Thoracic aorta endothelial cell (primary cell): Measurements from ENCODE around the gene TFAP2E. TPM values are rescaled to one million over a fixed set of nuclear protein-coding genes. Genes with fewer than 3 reads are reported as not detected.

ENCODE experiments used
- total RNA-seq: library from RNA; depleted of rRNA; stranded (reverse); fragments of >200 nt; gene quantifications from 2 replicates; pipeline ENCODE4 v1.2.3, GENCODE V29; 2012

The TFAP2E gene
- under 0.01 TPM in 1 of 2 replicates, not detected in the other for total RNA-seq

DNA sequence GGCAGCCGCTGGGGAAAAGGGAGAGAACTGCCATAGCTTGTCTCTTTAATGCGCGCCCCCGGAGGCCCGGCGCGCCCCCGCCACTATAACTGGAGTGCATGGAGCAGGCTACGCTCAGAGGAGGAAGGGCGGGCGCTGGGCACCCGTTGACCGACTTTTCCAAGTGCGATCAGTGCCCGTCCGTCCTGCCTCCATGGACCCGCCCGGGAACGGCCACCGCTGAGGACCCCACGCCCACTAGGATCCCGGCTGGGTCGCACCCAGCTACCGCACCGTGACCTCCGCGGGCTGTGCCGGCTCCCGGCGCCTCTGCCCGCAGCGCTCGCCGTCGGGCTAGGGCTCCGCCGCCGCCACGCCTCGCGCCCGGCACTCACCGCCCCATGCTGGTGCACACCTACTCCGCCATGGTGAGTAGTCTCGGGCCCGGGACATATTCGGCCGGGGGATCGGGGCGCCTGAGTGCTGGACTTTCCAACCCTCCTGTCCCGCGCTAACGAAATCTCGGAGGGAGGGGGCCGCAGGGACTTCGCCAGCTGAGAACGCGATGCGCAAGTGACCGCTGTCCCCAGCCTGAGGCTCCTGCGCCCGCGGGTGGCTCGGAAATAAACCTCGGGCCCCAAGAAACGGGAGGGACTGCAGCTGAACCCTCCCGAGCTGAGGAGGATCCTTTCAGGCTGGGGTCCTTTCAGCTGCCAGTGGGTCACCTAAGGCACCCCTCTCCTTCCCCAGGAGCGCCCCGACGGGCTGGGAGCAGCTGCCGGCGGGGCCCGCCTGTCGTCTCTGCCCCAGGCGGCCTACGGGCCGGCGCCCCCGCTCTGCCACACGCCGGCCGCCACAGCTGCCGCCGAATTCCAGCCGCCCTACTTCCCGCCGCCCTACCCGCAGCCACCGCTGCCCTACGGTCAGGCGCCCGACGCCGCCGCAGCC lies at the start of gene TFAP2E:
TFAP2E (plus strand) TSS at position 117 of the 927 bp plus-strand sequence; CDS start at position 381, 264 bp downstream.

DNA sequence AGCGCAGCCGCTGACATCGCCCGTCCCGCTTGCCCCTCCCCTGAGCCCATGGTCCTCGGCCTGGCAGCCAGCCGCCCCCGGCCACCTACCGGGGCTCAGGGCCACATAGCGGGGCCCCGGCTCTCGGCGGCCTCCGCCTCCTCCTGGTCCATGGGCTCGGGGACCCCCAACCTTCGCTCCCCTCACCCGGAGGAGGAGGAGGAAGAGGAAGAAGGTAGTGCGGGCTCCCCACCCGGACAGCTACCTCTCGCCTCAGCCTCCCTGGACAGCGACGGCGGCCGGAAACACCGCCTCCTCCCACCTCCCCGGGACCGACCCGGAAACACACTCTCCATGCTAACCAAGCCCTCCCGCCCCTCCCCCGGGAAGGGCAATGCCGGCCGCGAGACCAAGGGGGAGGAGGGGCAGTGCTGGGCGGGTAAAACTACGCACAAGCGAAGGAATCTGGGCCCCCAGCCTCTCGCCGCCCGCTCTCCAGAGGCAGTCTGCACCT lies 15.9 kb upstream of the TFAP2E start, which contains the start of gene KIAA0319L:
KIAA0319L (minus strand) TSS at position 286 of the 493 bp plus-strand sequence. CDS start 2,912 bp downstream, outside the sequence.

DNA sequence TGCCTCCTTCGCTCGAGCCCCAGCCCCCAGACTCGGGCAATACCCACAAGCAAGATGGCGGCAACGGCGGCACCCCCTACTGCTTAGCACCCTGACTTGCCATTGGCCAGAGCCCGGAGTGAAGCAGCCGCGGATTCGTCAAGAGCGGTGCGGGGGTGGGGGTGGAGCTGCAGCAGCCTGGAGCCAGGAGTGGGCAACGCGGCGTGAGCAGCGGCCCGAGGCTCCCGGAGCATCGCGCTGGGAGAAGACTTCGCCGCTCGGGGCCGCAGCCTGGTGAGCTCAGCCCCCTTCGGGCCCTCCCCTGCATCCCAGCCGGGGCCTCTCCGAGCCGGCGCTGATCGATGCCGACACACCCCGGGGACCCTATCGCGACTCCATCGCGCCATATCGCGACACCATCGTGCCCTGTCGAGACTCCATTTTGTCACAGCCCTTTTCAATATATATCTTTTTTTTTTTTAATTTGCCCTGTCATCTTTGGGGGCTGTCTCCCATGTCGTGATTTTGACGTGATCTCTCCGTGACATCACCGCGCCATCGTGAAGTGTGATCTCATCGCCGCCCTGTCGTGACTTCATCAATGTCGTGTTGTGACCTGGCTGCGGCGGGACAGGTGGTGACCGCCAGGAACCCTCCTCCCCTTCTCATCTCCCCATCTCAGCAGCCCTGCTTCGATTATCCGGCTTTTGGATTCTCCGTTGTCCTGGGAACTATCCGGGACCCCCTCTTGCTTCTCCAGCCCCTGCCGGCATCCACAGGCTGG lies 15.3 kb upstream of the TFAP2E start, which contains the start of gene NCDN:
NCDN (plus strand) TSS at position 189 of the 763 bp plus-strand sequence; CDS start at position 581, 392 bp downstream.

DNA sequence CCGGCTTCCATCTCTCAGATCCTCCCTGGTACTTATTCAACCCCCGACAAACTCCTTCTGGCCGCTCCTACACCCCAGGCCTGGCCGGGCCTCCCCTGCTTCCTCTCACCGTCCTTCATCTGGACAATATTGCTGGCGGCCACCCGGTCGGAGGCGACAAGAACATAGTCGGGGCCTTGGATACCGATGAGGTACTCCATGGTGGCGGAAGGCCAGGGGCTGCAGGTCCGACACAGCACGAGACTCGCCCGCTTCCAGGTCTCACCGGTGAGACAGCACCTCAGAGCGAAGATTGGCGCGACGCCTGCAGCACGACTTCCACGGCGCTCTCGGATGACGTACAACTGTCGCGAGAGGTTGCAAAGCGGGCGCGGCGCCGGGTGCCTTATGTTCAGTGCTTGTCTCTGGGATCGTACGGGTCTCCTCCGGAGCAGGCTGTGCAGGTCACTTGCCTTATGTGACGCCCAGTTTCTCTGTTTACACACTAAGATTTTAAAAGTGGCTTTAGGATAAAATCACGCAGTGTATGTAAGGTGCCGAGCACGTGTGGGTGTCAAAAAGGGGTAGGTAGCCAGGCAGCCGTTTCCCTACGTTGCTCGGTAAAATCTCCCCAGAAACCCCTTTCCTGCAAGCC lies 68.2 kb downstream of the TFAP2E start, which contains the start of gene PSMB2:
PSMB2 (minus strand) TSS at position 294 of the 634 bp plus-strand sequence; CDS start at position 200, 94 bp downstream.

Other genes starting within 250 kb of the TFAP2E start
- gene KIAA0319L, start 15.9 kb upstream of the TFAP2E start, total RNA-seq, result 55.6 and 71.1 TPM in 2 replicates
- gene NCDN, start 15.5 kb upstream of the TFAP2E start, total RNA-seq, result 14.4 and 14.6 TPM in 2 replicates
- gene PSMB2, start 68.2 kb downstream of the TFAP2E start, total RNA-seq, result 36.4 and 48.2 TPM in 2 replicates
- gene C1orf216, start 145.6 kb downstream of the TFAP2E start, total RNA-seq, result 12.9 and 14.8 TPM in 2 replicates
- gene CLSPN, start 196.7 kb downstream of the TFAP2E start, total RNA-seq, result 39.4 and 45.7 TPM in 2 replicates
- gene AGO4, start 234.7 kb downstream of the TFAP2E start, total RNA-seq, result 18.6 and 19.8 TPM in 2 replicates